H1 (cell line): ENCODE results near the gene TMEM178B. TPM values are rescaled to one million over a fixed set of nuclear protein-coding genes. Genes with fewer than 3 reads are reported as not detected.

Experiments used
- CTCF ChIA-PET: fragments of 300-600 bp; sonication (Branson Sonifier 250); formaldehyde crosslinking; loops from one replicate; lab custom pipeline; 2021; ENCODE audit not compliant: partially characterized antibody; lab: Charles Lee
- POLR2A ChIA-PET: fragments of 300-600 bp; sonication (Branson Sonifier 250); formaldehyde crosslinking; loops from one replicate; lab custom pipeline; 2021; ENCODE audit warnings: inconsistent platforms; ENCODE audit not compliant: partially characterized antibody; lab: Charles Lee
- DNase-seq, 2 experiments: peaks; one replicate each; pipeline versions ENCODE4 v3.0.0 to v3.0.0-alpha.2; 2010 to 2022; ENCODE audit warnings: low spot score in 2 of 2, low read depth in 1 of 2, mixed read lengths in 1 of 2
- FAIRE-seq: peaks from 2 replicates; lab custom pipeline; 2011; peaks lifted over from hg19 to GRCh38; lab: Jason Lieb, UNC
- H2AFZ ChIP-seq: 2 replicates; pipeline ENCODE4 v1.8.1; 2012; ENCODE audit warnings: low read length, inconsistent platforms
- H2AK5ac ChIP-seq: 2 replicates; pipeline ENCODE4 v1.6.1; 2013; ENCODE audit warnings: low read depth, low read length
- H2BK120ac ChIP-seq: replicated peaks from 2 replicates; pipeline ENCODE3; 2013; ENCODE audit warnings: low read depth, low read length, inconsistent platforms
- H2BK12ac ChIP-seq: 2 replicates; pipeline ENCODE4 v1.6.1; 2013; ENCODE audit warnings: low read depth, low read length
- H2BK15ac ChIP-seq: 2 replicates; pipeline ENCODE4 v1.6.1; 2013; ENCODE audit warnings: low read length
- H2BK20ac ChIP-seq: 2 replicates; pipeline ENCODE4 v1.6.1; 2013; ENCODE audit warnings: low read length
- H2BK5ac ChIP-seq: 2 replicates; pipeline ENCODE4 v1.6.1; 2013; ENCODE audit warnings: low read depth, low read length
- H3K14ac ChIP-seq: 2 replicates; pipeline ENCODE4 v1.6.1; 2013; ENCODE audit warnings: inconsistent platforms; ENCODE audit not compliant: insufficient read length
- H3K18ac ChIP-seq: 2 replicates; pipeline ENCODE4 v1.6.1; 2013; ENCODE audit warnings: low read length; ENCODE audit errors: extremely low read depth
- H3K23ac ChIP-seq: 2 replicates; pipeline ENCODE4 v1.6.1; 2013; ENCODE audit warnings: inconsistent platforms; ENCODE audit not compliant: insufficient read length
- H3K23me2 ChIP-seq: 2 replicates; pipeline ENCODE4 v1.6.1; 2013; ENCODE audit warnings: low read depth, low read length
- H3K27ac ChIP-seq: 2 replicates; pipeline ENCODE4 v1.6.1; 2011; ENCODE audit warnings: low read depth, low read length, inconsistent platforms
- H3K27me3 ChIP-seq, 4 experiments: replicated peaks in 1 of 4; 1 replicate in 1 of 4; 2 replicates in 3 of 4; pipeline versions ENCODE4 v1.6.1 to v1.8.1; 2011 to 2013; ENCODE audit warnings: low read length in 3 of 4, mild to moderate bottlenecking in 3 of 4, inconsistent platforms in 2 of 4, mixed read lengths in 2 of 4, moderate library complexity in 1 of 4; ENCODE audit not compliant: control insufficient read depth in 3 of 4, insufficient read depth in 3 of 4; ENCODE audit errors: extremely low read depth in 1 of 4
- H3K36me3 ChIP-seq, 4 experiments: 2 replicates each; pipeline versions ENCODE4 v1.6.1 to v1.8.1; 2011 to 2013; ENCODE audit warnings: mild to moderate bottlenecking in 4 of 4, low read length in 3 of 4, moderate library complexity in 2 of 4, control low read depth in 1 of 4, inconsistent platforms in 1 of 4; ENCODE audit not compliant: insufficient read depth in 4 of 4, control insufficient read depth in 2 of 4
- H3K4ac ChIP-seq: replicated peaks from 2 replicates; pipeline ENCODE3; 2013; ENCODE audit warnings: low read length, low read depth, mixed read lengths, inconsistent platforms; ENCODE audit not compliant: insufficient read length
- H3K4me1 ChIP-seq, 4 experiments: replicated peaks in 1 of 4; 1 replicate in 1 of 4; 2 replicates in 3 of 4; pipeline versions ENCODE4 v1.6.1 to v1.8.1; 2011 to 2013; ENCODE audit warnings: low read length in 3 of 4, inconsistent platforms in 2 of 4, mixed read lengths in 1 of 4; ENCODE audit not compliant: insufficient read depth in 4 of 4, control insufficient read depth in 3 of 4
- H3K4me2 ChIP-seq, 2 experiments: 2 replicates each; pipeline versions ENCODE4 v1.6.1 to v1.8.1; 2011 to 2013; ENCODE audit warnings: low read depth in 2 of 2, low read length in 2 of 2, control low read depth in 1 of 2, inconsistent platforms in 1 of 2, mild to moderate bottlenecking in 1 of 2; ENCODE audit not compliant: insufficient read depth in 1 of 2
- H3K4me3 ChIP-seq, 4 experiments: fragments of 200-600, 300-600 bp in 1 of 4; sonication (generic), shearing (Covaris generic), sonication (Bioruptor Twin) in 1 of 4; 2 replicates each; pipeline versions ENCODE4 v1.5.1 to v1.8.1; 2011 to 2016; ENCODE audit warnings: low read length in 4 of 4, low read depth in 3 of 4, control low read depth in 2 of 4, inconsistent platforms in 2 of 4, mild to moderate bottlenecking in 2 of 4, mixed read lengths in 1 of 4, moderate library complexity in 1 of 4; ENCODE audit not compliant: insufficient read depth in 2 of 4; ENCODE audit errors: extremely low read depth in 1 of 4
- H3K56ac ChIP-seq: replicated peaks from 2 replicates; pipeline ENCODE3; 2013; ENCODE audit warnings: low read depth, mild to moderate bottlenecking, mixed read lengths, low read length, inconsistent platforms; ENCODE audit not compliant: insufficient read length
- H3K79me1 ChIP-seq: 2 replicates; pipeline ENCODE4 v1.6.1; 2013; ENCODE audit warnings: low read depth, low read length, control low read depth
- H3K79me2 ChIP-seq, 2 experiments: 2 replicates each; pipeline versions ENCODE4 v1.6.1 to v1.8.1; 2012 to 2013; ENCODE audit warnings: low read length in 2 of 2, mild to moderate bottlenecking in 2 of 2, inconsistent platforms in 1 of 2; ENCODE audit not compliant: insufficient read depth in 2 of 2, control insufficient read depth in 1 of 2
- H3K9ac ChIP-seq, 4 experiments: replicated peaks in 1 of 4; 1 replicate in 1 of 4; 2 replicates in 3 of 4; pipeline versions ENCODE4 v1.6.1 to v1.8.1; 2011 to 2013; ENCODE audit warnings: low read depth in 3 of 4, low read length in 3 of 4, control low read depth in 2 of 4, mild to moderate bottlenecking in 2 of 4, moderate library complexity in 2 of 4, inconsistent platforms in 1 of 4; ENCODE audit errors: extremely low read depth in 1 of 4
- H3K9me3 ChIP-seq, 2 experiments: 2 replicates each; pipeline versions ENCODE4 v1.6.1 to v1.8.1; 2012 to 2013; ENCODE audit warnings: mild to moderate bottlenecking in 2 of 2, moderate library complexity in 2 of 2, control low read depth in 1 of 2, inconsistent platforms in 1 of 2, low read depth in 1 of 2, low read length in 1 of 2, mixed read lengths in 1 of 2; ENCODE audit not compliant: insufficient read depth in 2 of 2
- H4K20me1 ChIP-seq, 2 experiments: replicated peaks in 1 of 2; 2 replicates each; pipeline versions ENCODE3 to v1.8.1; 2011 to 2013; ENCODE audit warnings: inconsistent platforms in 2 of 2, low read length in 2 of 2, mild to moderate bottlenecking in 1 of 2; ENCODE audit not compliant: insufficient read depth in 2 of 2, control insufficient read depth in 1 of 2
- H4K5ac ChIP-seq: 2 replicates; pipeline ENCODE4 v1.6.1; 2013; ENCODE audit warnings: low read length, low read depth, mixed read lengths, inconsistent platforms; ENCODE audit not compliant: insufficient read length
- H4K8ac ChIP-seq: 2 replicates; pipeline ENCODE4 v1.8.0; 2013; ENCODE audit warnings: mild to moderate bottlenecking, moderate library complexity, low read length, inconsistent platforms; ENCODE audit not compliant: insufficient read depth; ENCODE audit errors: extremely low read depth
- H4K91ac ChIP-seq: replicated peaks from 2 replicates; pipeline ENCODE3; 2013; ENCODE audit warnings: low read length, mixed read lengths, inconsistent platforms; ENCODE audit not compliant: insufficient read length
- CHD2 ChIP-seq: IDR thresholded peaks from 2 replicates; pipeline ENCODE4 v1.6.1; 2012; ENCODE audit warnings: low read length, improper control_type of control experiment
- FOSL1 ChIP-seq: IDR thresholded peaks from 2 replicates; pipeline ENCODE4 v1.6.1; 2011; ENCODE audit warnings: mild to moderate bottlenecking, low read depth, low read length, moderate library complexity; ENCODE audit not compliant: insufficient read depth
- HDAC2 ChIP-seq, 2 experiments: fragments of 300-600 bp in 1 of 2; sonication (generic) in 1 of 2; IDR thresholded peaks; 2 replicates each; pipeline ENCODE4 v1.6.1; 2011 to 2012; ENCODE audit warnings: low read depth in 2 of 2, low read length in 2 of 2, mild to moderate bottlenecking in 2 of 2, moderate library complexity in 2 of 2, borderline replicate concordance in 1 of 2, inconsistent platforms in 1 of 2
- JUN ChIP-seq: IDR thresholded peaks from 2 replicates; pipeline ENCODE4 v1.6.1; 2011; ENCODE audit warnings: low read depth, mild to moderate bottlenecking, improper control_type of control experiment, low read length
- KDM5A ChIP-seq: fragments of 200-600 bp; IDR thresholded peaks from 2 replicates; pipeline ENCODE4 v1.7.1; 2012; ENCODE audit warnings: mild to moderate bottlenecking, low read length, inconsistent platforms, mixed read lengths
- NANOG ChIP-seq: IDR thresholded peaks from 2 replicates; pipeline ENCODE4 v1.6.1; 2011; ENCODE audit warnings: low read length, low read depth, mild to moderate bottlenecking, inconsistent platforms; ENCODE audit not compliant: insufficient read depth, poor library complexity, severe bottlenecking
- PHF8 ChIP-seq: fragments of 200-600 bp; sonication (generic); conservative IDR thresholded peaks from 2 replicates; pipeline ENCODE4 v1.7.1; 2012; ENCODE audit warnings: low read depth, mild to moderate bottlenecking, inconsistent platforms, low read length, moderate library complexity
- SIX5 ChIP-seq: IDR thresholded peaks from 2 replicates; pipeline ENCODE4 v1.6.1; 2011; ENCODE audit warnings: mild to moderate bottlenecking, low read depth, low read length
- SRF ChIP-seq: IDR thresholded peaks from 2 replicates; pipeline ENCODE4 v1.6.1; 2011; ENCODE audit warnings: mild to moderate bottlenecking, low read depth, low read length, moderate library complexity
- TAF1 ChIP-seq: IDR thresholded peaks from 2 replicates; pipeline ENCODE4 v1.6.1; 2011; ENCODE audit warnings: mild to moderate bottlenecking, low read depth, low read length
- TCF12 ChIP-seq: IDR thresholded peaks from 2 replicates; pipeline ENCODE4 v1.6.1; 2011; ENCODE audit warnings: low read depth, mild to moderate bottlenecking, low read length
- WGBS, 2 experiments: shearing (Covaris generic) in 1 of 2; methylation state at CpG; one replicate each; pipeline versions ENCODE4 v1.1.6 to v1.1.7; 2013 to 2015; ENCODE audit warnings: low lambda C conversion rate in 2 of 2, mixed read lengths in 2 of 2, inconsistent platforms in 1 of 2, low coverage in 1 of 2, missing lambda C conversion rate in 1 of 2; ENCODE audit not compliant: insufficient replicate concordance in 2 of 2, insufficient coverage in 1 of 2, insufficient read length in 1 of 2; ENCODE audit errors: extremely low coverage in 1 of 2, missing lambda C conversion rate in 1 of 2; 5-methylcytosine and 5-hydroxymethylcytosine counted together
- polyA plus RNA-seq, 7 experiments: library from polyadenylated mRNA; depleted of rRNA in 3 of 7; stranded (reverse) in 5 of 7; unstranded in 2 of 7; fragments of >200 nt in 5 of 7; fragments of 200-250 nt in 2 of 7; gene quantifications; 1 replicate in 5 of 7; 2 replicates in 1 of 7; 4 replicates in 1 of 7; pipeline versions ENCODE4 v1.2.1 to v1.2.3, GENCODE V29; 2011 to 2013; ENCODE audit warnings: missing spikeins in 2 of 7, mixed read lengths in 2 of 7
- total RNA-seq: library from RNA; stranded (reverse); fragmentation: NEBNext Ultra II Directional; extraction: Animal tissue kit (Norgen Biotek cat#: 25700); gene quantifications from 2 replicates; pipeline ENCODE4 v1.2.1, GENCODE V29; 2021
- TF ChIP-seq, protein P1 (sequence below): IDR thresholded peaks from 2 replicates; pipeline ENCODE4 v1.6.1; 2011; ENCODE audit warnings: low read length, improper control_type of control experiment
- TF ChIP-seq, protein P2 (sequence below): IDR thresholded peaks from 2 replicates; pipeline ENCODE4 v1.6.1; 2012; ENCODE audit warnings: inconsistent platforms

The TMEM178B gene
- total and polyA plus RNA-seq, 2 of the 8 experiments (the other 6 are each of a cell fraction or from before 2014, with no cell fraction given): 5.3 to 18.1 TPM

DNA sequence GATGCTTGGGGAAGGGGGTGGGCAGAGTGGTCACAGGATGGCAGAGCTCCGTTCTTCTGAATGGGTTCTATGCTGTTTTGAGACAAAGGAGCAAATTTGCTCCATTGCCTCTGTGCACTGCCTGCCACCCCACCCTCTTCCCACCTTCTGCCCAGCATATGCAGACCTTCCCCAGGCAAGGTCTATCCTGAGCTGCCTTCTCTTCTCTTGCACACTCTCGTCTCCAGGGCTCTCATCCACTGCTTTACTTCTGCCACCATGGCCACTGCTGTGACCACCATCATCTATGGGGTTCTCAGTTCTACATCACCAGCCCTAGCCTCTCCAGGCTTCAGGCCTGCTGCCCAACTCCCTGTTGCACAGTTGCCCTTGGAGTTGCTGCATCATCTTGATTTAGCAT, 230.4 kb downstream of the TMEM178B start:
- no peaks in the 10 kb centered on the region for H3K27me3 ChIP-seq
- no peak overlapping the region for H3K27ac ChIP-seq
- ChIA-PET CTCF (interaction anchor here (1.3 to 1.5 kb wide), 2 partner anchors 8 to 44 kb away, joined by 5 to 6 read pairs; no protein-coding TSS in a partner anchor), POLR2A (no interaction called here)
- no peak overlapping the region for H3K14ac ChIP-seq
- H3K4me3 ChIP-seq: no peak overlapping the region
- no peak overlapping the region for H3K18ac ChIP-seq
- 0 out of 2 replicates have a peak overlapping the region, but pooled peaks have one; percentile 8 for H2BK5ac ChIP-seq
- no peaks in the 10 kb centered on the region for H3K9me3 ChIP-seq
- no peaks in the 10 kb centered on the region for H3K79me1 ChIP-seq
- no peak overlapping the region for H2BK120ac ChIP-seq
- H3K56ac ChIP-seq: no peak overlapping the region
- H3K9ac ChIP-seq: no peak overlapping the region
- H2BK12ac ChIP-seq: no peak overlapping the region
- no peak overlapping the region for H3K23ac ChIP-seq
- H2BK15ac ChIP-seq: no peak overlapping the region
- DNase-seq (no peak), FAIRE-seq (no peak)
- H3K36me3 ChIP-seq: no peaks in the 10 kb centered on the region
- no peak overlapping the region for H2AFZ ChIP-seq
- H3K4ac ChIP-seq: no peak overlapping the region
- peaks cover 0 to 2% (median 0%) of the 10 kb centered on the region in 4 experiments; a peak in 1 of 7 replicates for H3K4me1 ChIP-seq
- H4K91ac ChIP-seq: no peak overlapping the region
- no peaks in the 10 kb centered on the region for H3K79me2 ChIP-seq
- H4K8ac ChIP-seq: no peak overlapping the region
- no peaks in the 10 kb centered on the region for H3K23me2 ChIP-seq
- no peak overlapping the region for H4K5ac ChIP-seq
- 0 out of 2 replicates have a peak overlapping the region, but pooled peaks have one; percentile 19 for H2AK5ac ChIP-seq
- no peaks in the 10 kb centered on the region for H4K20me1 ChIP-seq
- 96% methylated on average over 2 of the region's 2 CpGs; no CpG with 5 or more reads in 1 of the 2 experiments for WGBS, 2 experiments
- no peak overlapping the region for H3K4me2 ChIP-seq
- H2BK20ac ChIP-seq: no peak overlapping the region
- no peak for TF ChIP-seq SIX5
- no peak for TF ChIP-seq FOSL1
- no peak for TF ChIP-seq JUN
- no peak for TF ChIP-seq CHD2
- no peak for TF ChIP-seq TCF12
- no peak for TF ChIP-seq PHF8
- TF ChIP-seq TAF1: no peak
- no peak for TF ChIP-seq HDAC2 (IDR thresholded peaks at IDR 0.05; ENCODE audit: borderline replicate concordance in 1 of 2, low read depth in 2 of 2, low read length in 2 of 2)
- TF ChIP-seq, protein P1, sequence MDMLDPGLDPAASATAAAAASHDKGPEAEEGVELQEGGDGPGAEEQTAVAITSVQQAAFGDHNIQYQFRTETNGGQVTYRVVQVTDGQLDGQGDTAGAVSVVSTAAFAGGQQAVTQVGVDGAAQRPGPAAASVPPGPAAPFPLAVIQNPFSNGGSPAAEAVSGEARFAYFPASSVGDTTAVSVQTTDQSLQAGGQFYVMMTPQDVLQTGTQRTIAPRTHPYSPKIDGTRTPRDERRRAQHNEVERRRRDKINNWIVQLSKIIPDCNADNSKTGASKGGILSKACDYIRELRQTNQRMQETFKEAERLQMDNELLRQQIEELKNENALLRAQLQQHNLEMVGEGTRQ: no peak
- TF ChIP-seq, protein P2, sequence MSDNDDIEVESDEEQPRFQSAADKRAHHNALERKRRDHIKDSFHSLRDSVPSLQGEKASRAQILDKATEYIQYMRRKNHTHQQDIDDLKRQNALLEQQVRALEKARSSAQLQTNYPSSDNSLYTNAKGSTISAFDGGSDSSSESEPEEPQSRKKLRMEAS: no peak
- TF ChIP-seq SRF: no peak
- TF ChIP-seq KDM5A: no peak
- TF ChIP-seq NANOG: no peak
